GM12878 (cell line): Measurements from ENCODE around the gene NUAK1. TPM values are rescaled to one million over a fixed set of nuclear protein-coding genes. Genes with fewer than 3 reads are reported as not detected.

Experiments
- ATAC-seq: fragments of 200-7000 bp; cut with Tn5 transposase; 3 replicates; pipeline ENCODE4 v1.9.1; 2020; ENCODE audit warnings: mild to moderate bottlenecking, moderate library complexity
- BruUV-seq: library from RNA; stranded (reverse); fragments of 400-500 nt; replicated peaks from 2 replicates; lab custom pipeline; 2021; lab: Mats Ljungman, UMichigan
- CTCF ChIA-PET: fragments of 300-600 bp; sonication (Branson Sonifier 250); formaldehyde crosslinking; extraction: SDS; loops from one replicate; lab custom pipeline; 2021; ENCODE audit warnings: inconsistent platforms; lab: Yijun Ruan, JAX
- POLR2A ChIA-PET: fragments of 350-600 bp; formaldehyde crosslinking; extraction: SDS; loops from one replicate; lab custom pipeline; 2021; ENCODE audit warnings: inconsistent platforms; lab: Charles Lee
- RAD21 ChIA-PET: fragments of 300-600 bp; sonication (Branson Sonifier 250); formaldehyde crosslinking; loops from one replicate; lab custom pipeline; 2023; ENCODE audit warnings: antibody characterized with exemption; ENCODE audit not compliant: unreplicated experiment; lab: Charles Lee
- SMC1A ChIA-PET: fragments of 300-600 bp; sonication (Branson Sonifier 250); formaldehyde crosslinking; loops from one replicate; lab custom pipeline; 2023; ENCODE audit not compliant: unreplicated experiment, uncharacterized antibody; lab: Charles Lee
- DNase-seq: peaks from one replicate; pipeline ENCODE4 v3.0.0-alpha.2; 2011; ENCODE audit warnings: low read depth, low spot score
- FAIRE-seq: peaks from 3 replicates; lab custom pipeline; 2011; peaks lifted over from hg19 to GRCh38; lab: Jason Lieb, UNC
- H2AFZ ChIP-seq: 2 replicates; pipeline ENCODE4 v1.6.0; 2011; ENCODE audit warnings: low read depth, low read length, control low read depth; ENCODE audit not compliant: control insufficient read depth
- H3K27ac ChIP-seq: 2 replicates; pipeline ENCODE4 v1.5.1; 2011; ENCODE audit warnings: control low read depth; ENCODE audit not compliant: control insufficient read depth, insufficient read depth
- H3K27me3 ChIP-seq, 2 experiments: replicated peaks in 1 of 2; 2 replicates each; pipeline versions ENCODE4 v1.6.0 to v1.6.1; 2011; ENCODE audit warnings: low read length in 1 of 2; ENCODE audit not compliant: control insufficient read depth in 2 of 2, insufficient read depth in 2 of 2
- H3K36me3 ChIP-seq, 2 experiments: 2 replicates each; pipeline ENCODE4 v1.5.1; 2011; ENCODE audit warnings: low read length in 1 of 2; ENCODE audit not compliant: control insufficient read depth in 2 of 2, insufficient read depth in 2 of 2
- H3K4me1 ChIP-seq: 2 replicates; pipeline ENCODE4 v1.6.1; 2011; ENCODE audit warnings: mild to moderate bottlenecking, low read length, moderate library complexity, mixed read lengths; ENCODE audit not compliant: control insufficient read depth, insufficient read depth
- H3K4me2 ChIP-seq: 2 replicates; pipeline ENCODE4 v1.6.0; 2011; ENCODE audit warnings: control low read depth; ENCODE audit not compliant: control insufficient read depth, insufficient read depth
- H3K4me3 ChIP-seq: fragments of 200-600 bp; sonication (generic); 2 replicates; pipeline ENCODE4 v1.5.1; 2016
- H3K79me2 ChIP-seq: 2 replicates; pipeline ENCODE4 v1.6.0; 2011; ENCODE audit warnings: low read length; ENCODE audit not compliant: control insufficient read depth, insufficient read depth
- H3K9ac ChIP-seq: 2 replicates; pipeline ENCODE4 v1.8.0; 2011; ENCODE audit warnings: low read length, control low read depth, mixed read lengths; ENCODE audit not compliant: control insufficient read depth, insufficient read depth
- H3K9me3 ChIP-seq: replicated peaks from 3 replicates; pipeline ENCODE4 v1.5.1; 2011; ENCODE audit warnings: mild to moderate bottlenecking, low read length; ENCODE audit not compliant: control insufficient read depth, insufficient read depth
- H4K20me1 ChIP-seq: 2 replicates; pipeline ENCODE4 v1.6.0; 2011; ENCODE audit not compliant: control insufficient read depth, insufficient read depth
- BRCA1 ChIP-seq: IDR thresholded peaks from 2 replicates; pipeline ENCODE4 v1.6.1; 2011; ENCODE audit warnings: low read depth, low read length, improper control_type of control experiment
- CBX5 ChIP-seq: sonication (generic); IDR thresholded peaks from 2 replicates; pipeline ENCODE4 v1.6.1; 2016; ENCODE audit warnings: low read depth, moderate library complexity, mild to moderate bottlenecking, inconsistent platforms
- CHD1 ChIP-seq: IDR thresholded peaks from 2 replicates; pipeline ENCODE4 v1.6.1; 2012; ENCODE audit warnings: low read depth, low read length, improper control_type of control experiment
- EZH2 ChIP-seq: IDR thresholded peaks from 2 replicates; pipeline ENCODE4 v1.6.1; 2012; ENCODE audit warnings: low read depth, mild to moderate bottlenecking, control low read depth, inconsistent platforms, low read length, borderline replicate concordance; ENCODE audit not compliant: control insufficient read depth
- FOXK2 ChIP-seq: fragments of 450-650 bp; IDR thresholded peaks from 2 replicates; pipeline ENCODE4 v1.6.1; 2017; ENCODE audit warnings: mild to moderate bottlenecking, moderate library complexity
- HCFC1 ChIP-seq: fragments of 150-350 bp; IDR thresholded peaks from 2 replicates; pipeline ENCODE4 v1.6.1; 2014; ENCODE audit warnings: low read length
- HDAC6 ChIP-seq: fragments of 200-600 bp; sonication (generic); IDR thresholded peaks from one replicate; pipeline ENCODE4 v1.8.0; 2017; ENCODE audit warnings: antibody characterized with exemption; ENCODE audit not compliant: unreplicated experiment
- IRF4 ChIP-seq: IDR thresholded peaks from 2 replicates; pipeline ENCODE4 v1.6.1; 2011; ENCODE audit warnings: low read depth, low read length
- LARP7 ChIP-seq: fragments of 450-650 bp; IDR thresholded peaks from 2 replicates; pipeline ENCODE4 v1.6.1; 2017; ENCODE audit warnings: mild to moderate bottlenecking
- NFYB ChIP-seq: IDR thresholded peaks from 2 replicates; pipeline ENCODE4 v1.6.1; 2011; ENCODE audit warnings: low read depth, mild to moderate bottlenecking, low read length, improper control_type of control experiment, moderate library complexity; ENCODE audit not compliant: insufficient read depth
- PML ChIP-seq: IDR thresholded peaks from 2 replicates; pipeline ENCODE4 v1.6.1; 2012; ENCODE audit warnings: low read length, inconsistent platforms
- POLR2AphosphoS2 ChIP-seq: IDR thresholded peaks from 2 replicates; pipeline ENCODE4 v1.6.1; 2011; ENCODE audit warnings: low read depth, mild to moderate bottlenecking, low read length, improper control_type of control experiment, moderate library complexity
- RAD21 ChIP-seq: IDR thresholded peaks from 2 replicates; pipeline ENCODE4 v1.6.1; 2011; ENCODE audit warnings: mild to moderate bottlenecking, low read depth, low read length, moderate library complexity; ENCODE audit not compliant: insufficient read depth
- RUNX3 ChIP-seq: IDR thresholded peaks from 2 replicates; pipeline ENCODE4 v1.6.1; 2012; ENCODE audit warnings: low read length, inconsistent platforms
- SMARCA5 ChIP-seq: fragments of 450-650 bp; IDR thresholded peaks from 2 replicates; pipeline ENCODE4 v1.6.1; 2017; ENCODE audit warnings: mild to moderate bottlenecking
- STAT3 ChIP-seq: IDR thresholded peaks from 2 replicates; pipeline ENCODE4 v1.6.1; 2011; ENCODE audit warnings: low read depth, low read length, improper control_type of control experiment
- ZBED1 ChIP-seq: IDR thresholded peaks from 2 replicates; pipeline ENCODE4 v1.6.1; 2016; ENCODE audit warnings: borderline replicate concordance
- ZNF24 ChIP-seq: fragments of 450-650 bp; IDR thresholded peaks from 2 replicates; pipeline ENCODE4 v1.6.1; 2017; ENCODE audit warnings: antibody characterized with exemption, mild to moderate bottlenecking
- WGBS: methylation state at CpG from one replicate; pipeline ENCODE4 v1.1.6; 2016; ENCODE audit warnings: low lambda C conversion rate; ENCODE audit not compliant: insufficient replicate concordance, insufficient coverage; ENCODE audit errors: missing lambda C conversion rate; 5-methylcytosine and 5-hydroxymethylcytosine counted together
- in situ Hi-C: fragments of 300-500 bp; cut with MboI; formaldehyde crosslinking; loops from 9 replicates; pipeline ENCODE4 v1.14.3; 2018; ENCODE audit warnings: mixed read lengths
- intact Hi-C: fragments of 100-400 bp; cut with micrococcal nuclease; formaldehyde crosslinking; loops from one replicate; pipeline ENCODE4 v1.14.2; 2022; ENCODE audit not compliant: unreplicated experiment
- polyA plus RNA-seq, 11 experiments: library from polyadenylated mRNA; depleted of rRNA in 4 of 11; unstranded in 6 of 11; stranded (reverse) in 5 of 11; fragments of >200 nt; fragmentation: Nextera tagmentation in 4 of 11; fragmentation: Illumina TruSeq in 1 of 11; extraction: Ambion mirVana in 4 of 11; extraction: Trizol in 1 of 11; gene quantifications; 1 replicate in 1 of 11; 2 replicates in 10 of 11; pipeline versions ENCODE4 v1.2.1 to v1.2.3, GENCODE V29; 2011 to 2016; ENCODE audit warnings: inconsistent platforms in 2 of 11, missing spikeins in 2 of 11, low read depth in 1 of 11
- total RNA-seq, 4 experiments: library from RNA; depleted of rRNA in 3 of 4; stranded (reverse); fragments of >200 nt in 3 of 4; fragmentation: Illumina TruSeq in 1 of 4; extraction: Trizol in 1 of 4; gene quantifications; 2 replicates each; pipeline versions ENCODE4 v1.2.1 to v1.2.3, GENCODE V29; 2013 to 2021
- TF ChIP-seq, protein P1 (sequence below): IDR thresholded peaks from 2 replicates; pipeline ENCODE4 v1.6.1; 2012; ENCODE audit warnings: low read length, inconsistent platforms
- TF ChIP-seq, protein P2 (sequence below): fragments of 450-650 bp; IDR thresholded peaks from 2 replicates; pipeline ENCODE4 v1.6.1; 2017; ENCODE audit warnings: mild to moderate bottlenecking, moderate library complexity

The NUAK1 gene
- total and polyA plus RNA-seq, 10 of the 15 experiments (the other 5 are each of a cell fraction or from before 2014, with no cell fraction given), result 0.03 to 0.42 (median 0.08) TPM; not detected in 2

DNA sequence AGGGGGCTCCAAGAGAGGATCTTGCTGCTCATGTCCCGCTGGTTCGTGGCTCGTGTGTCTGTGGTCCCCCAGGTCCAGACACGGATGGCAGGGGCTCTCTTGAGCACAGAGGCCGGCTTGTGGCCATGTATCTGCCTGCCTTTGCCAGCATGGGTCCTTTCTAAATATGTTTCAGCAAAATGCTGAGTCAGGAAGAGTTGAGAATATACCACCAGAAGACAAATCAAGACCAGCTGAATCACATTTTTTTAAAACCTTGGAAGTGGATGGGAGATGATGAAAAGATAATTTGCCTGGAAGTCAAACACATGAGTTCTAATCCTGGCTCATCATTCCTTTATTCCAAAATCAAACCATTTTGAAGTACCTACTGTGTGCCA is 58.0 kb downstream of the NUAK1 start:
- WGBS, result 38% methylated on average over 5 of the region's 5 CpGs
- no peak for DNase-seq
- no peaks in the 10 kb centered on the region for H3K79me2 ChIP-seq
- no peaks in the 10 kb centered on the region for H4K20me1 ChIP-seq
- H3K4me1 ChIP-seq, result no peaks in the 10 kb centered on the region
- no peak overlapping the region for H3K4me2 ChIP-seq
- H3K9me3 ChIP-seq, result no peaks in the 10 kb centered on the region
- no peak for ATAC-seq
- in situ Hi-C loops (no loop called here), intact Hi-C loops (no loop called here)
- peaks cover 0 to 4% of the 10 kb centered on the region in 2 experiments; a peak in 2 of 4 replicates for H3K27me3 ChIP-seq
- H3K9ac ChIP-seq, result no peak overlapping the region
- ChIA-PET POLR2A (no interaction called here), CTCF (no interaction called here), RAD21 (no interaction called here), SMC1A (no interaction called here)
- TF ChIP-seq CBX5 (no peak), HDAC6 (no peak), PML (no peak), ZBED1 (no peak), BRCA1 (no peak), ZNF24 (no peak), RAD21 (no peak), NFYB (no peak), FOXK2 (no peak), HCFC1 (no peak), SMARCA5 (no peak), LARP7 (no peak), POLR2AphosphoS2 (no peak), CHD1 (no peak), IRF4 (no peak), STAT3 (no peak), RUNX3 (no peak), EZH2 (no peak)
- TF ChIP-seq, protein P1, sequence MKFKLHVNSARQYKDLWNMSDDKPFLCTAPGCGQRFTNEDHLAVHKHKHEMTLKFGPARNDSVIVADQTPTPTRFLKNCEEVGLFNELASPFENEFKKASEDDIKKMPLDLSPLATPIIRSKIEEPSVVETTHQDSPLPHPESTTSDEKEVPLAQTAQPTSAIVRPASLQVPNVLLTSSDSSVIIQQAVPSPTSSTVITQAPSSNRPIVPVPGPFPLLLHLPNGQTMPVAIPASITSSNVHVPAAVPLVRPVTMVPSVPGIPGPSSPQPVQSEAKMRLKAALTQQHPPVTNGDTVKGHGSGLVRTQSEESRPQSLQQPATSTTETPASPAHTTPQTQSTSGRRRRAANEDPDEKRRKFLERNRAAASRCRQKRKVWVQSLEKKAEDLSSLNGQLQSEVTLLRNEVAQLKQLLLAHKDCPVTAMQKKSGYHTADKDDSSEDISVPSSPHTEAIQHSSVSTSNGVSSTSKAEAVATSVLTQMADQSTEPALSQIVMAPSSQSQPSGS, result no peak
- TF ChIP-seq, protein P2, sequence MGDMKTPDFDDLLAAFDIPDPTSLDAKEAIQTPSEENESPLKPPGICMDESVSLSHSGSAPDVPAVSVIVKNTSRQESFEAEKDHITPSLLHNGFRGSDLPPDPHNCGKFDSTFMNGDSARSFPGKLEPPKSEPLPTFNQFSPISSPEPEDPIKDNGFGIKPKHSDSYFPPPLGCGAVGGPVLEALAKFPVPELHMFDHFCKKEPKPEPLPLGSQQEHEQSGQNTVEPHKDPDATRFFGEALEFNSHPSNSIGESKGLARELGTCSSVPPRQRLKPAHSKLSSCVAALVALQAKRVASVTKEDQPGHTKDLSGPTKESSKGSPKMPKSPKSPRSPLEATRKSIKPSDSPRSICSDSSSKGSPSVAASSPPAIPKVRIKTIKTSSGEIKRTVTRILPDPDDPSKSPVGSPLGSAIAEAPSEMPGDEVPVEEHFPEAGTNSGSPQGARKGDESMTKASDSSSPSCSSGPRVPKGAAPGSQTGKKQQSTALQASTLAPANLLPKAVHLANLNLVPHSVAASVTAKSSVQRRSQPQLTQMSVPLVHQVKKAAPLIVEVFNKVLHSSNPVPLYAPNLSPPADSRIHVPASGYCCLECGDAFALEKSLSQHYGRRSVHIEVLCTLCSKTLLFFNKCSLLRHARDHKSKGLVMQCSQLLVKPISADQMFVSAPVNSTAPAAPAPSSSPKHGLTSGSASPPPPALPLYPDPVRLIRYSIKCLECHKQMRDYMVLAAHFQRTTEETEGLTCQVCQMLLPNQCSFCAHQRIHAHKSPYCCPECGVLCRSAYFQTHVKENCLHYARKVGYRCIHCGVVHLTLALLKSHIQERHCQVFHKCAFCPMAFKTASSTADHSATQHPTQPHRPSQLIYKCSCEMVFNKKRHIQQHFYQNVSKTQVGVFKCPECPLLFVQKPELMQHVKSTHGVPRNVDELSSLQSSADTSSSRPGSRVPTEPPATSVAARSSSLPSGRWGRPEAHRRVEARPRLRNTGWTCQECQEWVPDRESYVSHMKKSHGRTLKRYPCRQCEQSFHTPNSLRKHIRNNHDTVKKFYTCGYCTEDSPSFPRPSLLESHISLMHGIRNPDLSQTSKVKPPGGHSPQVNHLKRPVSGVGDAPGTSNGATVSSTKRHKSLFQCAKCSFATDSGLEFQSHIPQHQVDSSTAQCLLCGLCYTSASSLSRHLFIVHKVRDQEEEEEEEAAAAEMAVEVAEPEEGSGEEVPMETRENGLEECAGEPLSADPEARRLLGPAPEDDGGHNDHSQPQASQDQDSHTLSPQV, result no peak
- H3K4me3 ChIP-seq, result no peak overlapping the region
- no peaks in the 10 kb centered on the region for H3K36me3 ChIP-seq
- BruUV-seq, result no TSS peak
- FAIRE-seq, result no peak
- H2AFZ ChIP-seq, result no peak overlapping the region
- no peak overlapping the region for H3K27ac ChIP-seq
